Nephron progenitor cell (in vitro differentiated cells): Measurements from ENCODE around the gene STAT1.
A peak's percentile ranks its signal among the peaks of the same experiment; 100 is the strongest.

Source experiments
- DNase-seq: peaks from one replicate; pipeline ENCODE4 v3.0.0; 2021
- H3K27ac Mint-ChIP-seq: 2 replicates; pipeline ENCODE4 v1.8.0; 2021; ENCODE audit warnings: mild to moderate bottlenecking, moderate library complexity, mixed read lengths
- H3K27me3 Mint-ChIP-seq: 2 replicates; pipeline ENCODE4 v1.8.0; 2021; ENCODE audit warnings: mild to moderate bottlenecking, low read depth, mixed read lengths; ENCODE audit not compliant: poor library complexity
- H3K36me3 Mint-ChIP-seq: 2 replicates; pipeline ENCODE4 v1.8.0; 2021; ENCODE audit warnings: low read depth, mixed read lengths
- H3K4me1 Mint-ChIP-seq: 2 replicates; pipeline ENCODE4 v1.8.0; 2021; ENCODE audit warnings: mixed read lengths
- H3K4me3 Mint-ChIP-seq: 2 replicates; pipeline ENCODE4 v1.8.0; 2021; ENCODE audit warnings: mild to moderate bottlenecking, moderate library complexity, mixed read lengths
- H3K9me3 Mint-ChIP-seq: 2 replicates; pipeline ENCODE4 v1.8.0; 2021; ENCODE audit warnings: mild to moderate bottlenecking, moderate library complexity, mixed read lengths
- CTCF ChIP-seq: fragments of 200-600 bp; sonication (generic); IDR thresholded peaks from 2 replicates; pipeline ENCODE4 v1.5.0; 2021; ENCODE audit warnings: antibody characterized with exemption

Gene STAT1

GRCh38 chr2:191038241-191038725 is 24.3 kb upstream of the STAT1 start:
- no peak for DNase-seq
- Mint-ChIP-seq H3K27me3 (no peaks in the 10 kb centered on the region), H3K36me3 (no peaks in the 10 kb centered on the region), H3K9me3 (peaks cover 4% of the 10 kb centered on the region), H3K4me3 (no peak overlapping the region), H3K4me1 (peaks cover 7% of the 10 kb centered on the region), H3K27ac (no peak overlapping the region)
- no peak for TF ChIP-seq CTCF

- no peak overlapping the region for H3K27ac Mint-ChIP-seq
- TF ChIP-seq CTCF: no peak
- H3K9me3 Mint-ChIP-seq: no peaks in the 10 kb centered on the region
- no peaks in the 10 kb centered on the region for H3K36me3 Mint-ChIP-seq
- peaks cover 16% of the 10 kb centered on the region for H3K4me1 Mint-ChIP-seq
- no peak for DNase-seq
- H3K4me3 Mint-ChIP-seq: no peak overlapping the region
- H3K27me3 Mint-ChIP-seq: no peaks in the 10 kb centered on the region
These were observed 23.4 kb upstream of the STAT1 start for GRCh38 chr2:191037351-191037750.

GRCh38 chr2:191036363-191036762 is 22.4 kb upstream of the STAT1 start:
- H3K4me3 Mint-ChIP-seq: no peak overlapping the region

GRCh38 chr2:191032588-191033429 is 18.8 kb upstream of the STAT1 start:
- H3K9me3 Mint-ChIP-seq: no peaks in the 10 kb centered on the region
- no peak for TF ChIP-seq CTCF
- peak overlapping the region; percentile 77 for H3K27ac Mint-ChIP-seq
- no peaks in the 10 kb centered on the region for H3K36me3 Mint-ChIP-seq
- peaks cover 14% of the 10 kb centered on the region for H3K4me1 Mint-ChIP-seq
- no peak overlapping the region for H3K4me3 Mint-ChIP-seq
- no peak for DNase-seq
- H3K27me3 Mint-ChIP-seq: no peaks in the 10 kb centered on the region

More at GRCh38 chr2:191036363-191036762, 22.4 kb upstream of the STAT1 start:
- no peaks in the 10 kb centered on the region for H3K36me3 Mint-ChIP-seq
- no peaks in the 10 kb centered on the region for H3K9me3 Mint-ChIP-seq
- no peaks in the 10 kb centered on the region for H3K27me3 Mint-ChIP-seq
- TF ChIP-seq CTCF: no peak
- DNase-seq: no peak
- peaks cover 14% of the 10 kb centered on the region for H3K4me1 Mint-ChIP-seq
- no peak overlapping the region for H3K27ac Mint-ChIP-seq

- H3K9me3 Mint-ChIP-seq: no peaks in the 10 kb centered on the region
- no peak overlapping the region for H3K4me3 Mint-ChIP-seq
- H3K4me1 Mint-ChIP-seq: peaks cover 14% of the 10 kb centered on the region
- no peak for DNase-seq
- H3K36me3 Mint-ChIP-seq: no peaks in the 10 kb centered on the region
- H3K27ac Mint-ChIP-seq: no peak overlapping the region
- peaks cover 5% of the 10 kb centered on the region for H3K27me3 Mint-ChIP-seq
- TF ChIP-seq CTCF: no peak
These were observed 17.3 kb upstream of the STAT1 start for GRCh38 chr2:191031256-191031655.
